MCF 10A (cell line): ENCODE results near the gene NME3. TPM values are rescaled to one million over a fixed set of nuclear protein-coding genes. Genes with fewer than 3 reads are reported as not detected.

Experiments used
- BruUV-seq: library from RNA; stranded (reverse); fragments of 400-500 nt; replicated peaks from 2 replicates; lab custom pipeline; 2021; lab: Mats Ljungman, UMichigan
- CTCF ChIA-PET: fragments of 300-600 bp; sonication (Branson Sonifier 250); formaldehyde crosslinking; extraction: SDS; loops from one replicate; lab custom pipeline; 2021; ENCODE audit warnings: antibody characterized with exemption, inconsistent platforms; lab: Yijun Ruan, JAX
- POLR2A ChIA-PET: fragments of 300-600, 350-650 bp; sonication (Branson Sonifier 250); formaldehyde crosslinking; extraction: SDS; loops from one replicate; lab custom pipeline; 2020; ENCODE audit warnings: antibody characterized with exemption, inconsistent platforms; lab: Yijun Ruan, JAX
- DNase-seq: peaks from one replicate; pipeline ENCODE4 v3.0.0-alpha.2; 2018; ENCODE audit not compliant: unreplicated experiment
- H3K27ac Mint-ChIP-seq: one replicate; pipeline ENCODE4 v1.8.0; 2022; ENCODE audit warnings: mild to moderate bottlenecking, low read depth, mixed read lengths; ENCODE audit not compliant: unreplicated experiment
- H3K27me3 Mint-ChIP-seq: one replicate; pipeline ENCODE4 v1.8.0; 2022; ENCODE audit warnings: mixed read lengths; ENCODE audit not compliant: insufficient read depth, unreplicated experiment
- H3K36me3 Mint-ChIP-seq: one replicate; pipeline ENCODE4 v1.8.0; 2022; ENCODE audit warnings: mild to moderate bottlenecking, moderate library complexity, mixed read lengths; ENCODE audit not compliant: insufficient read depth, unreplicated experiment
- H3K4me1 Mint-ChIP-seq: one replicate; pipeline ENCODE4 v1.8.0; 2022; ENCODE audit warnings: mixed read lengths; ENCODE audit not compliant: insufficient read depth, unreplicated experiment
- H3K4me3 Mint-ChIP-seq: one replicate; pipeline ENCODE4 v1.8.0; 2022; ENCODE audit warnings: mild to moderate bottlenecking, moderate library complexity, mixed read lengths; ENCODE audit not compliant: unreplicated experiment
- H3K9me3 Mint-ChIP-seq: one replicate; pipeline ENCODE4 v1.8.0; 2022; ENCODE audit warnings: mixed read lengths; ENCODE audit not compliant: unreplicated experiment
- intact Hi-C: fragments of 100-400 bp; cut with micrococcal nuclease; formaldehyde crosslinking; loops from 2 replicates; pipeline ENCODE4 v1.14.1; 2022
- total RNA-seq: library from RNA; stranded (reverse); gene quantifications from 2 replicates; pipeline ENCODE4 v1.2.3, GENCODE V29; 2022
- TF ChIP-seq, protein P1 (sequence below): fragments of 200-600 bp; IDR thresholded peaks from one replicate; pipeline ENCODE4 v1.8.0; 2022; ENCODE audit warnings: antibody characterized with exemption, mild to moderate bottlenecking; ENCODE audit not compliant: unreplicated experiment

NME3 gene
- total RNA-seq, 1 experiment from 2014 or later, result 44.0 TPM

GRCh38 chr16:1778200-1779179, 7.1 kb upstream of the NME3 start:
- Mint-ChIP-seq H3K27ac (no peak overlapping the region), H3K36me3 (peaks cover 61% of the 10 kb centered on the region), H3K4me1 (peaks cover 4% of the 10 kb centered on the region), H3K9me3 (no peaks in the 10 kb centered on the region), H3K27me3 (no peaks in the 10 kb centered on the region), H3K4me3 (no peak overlapping the region)
- POLR2A ChIA-PET, result interaction anchor here (0.6 to 6.1 kb wide), 3 partner anchors 7 to 376 kb away, joined by 3 to 137 read pairs (median 5); partner anchors contain the start of genes EME2, JPT2, MRPS34 and NME3
- TF ChIP-seq, protein P1, sequence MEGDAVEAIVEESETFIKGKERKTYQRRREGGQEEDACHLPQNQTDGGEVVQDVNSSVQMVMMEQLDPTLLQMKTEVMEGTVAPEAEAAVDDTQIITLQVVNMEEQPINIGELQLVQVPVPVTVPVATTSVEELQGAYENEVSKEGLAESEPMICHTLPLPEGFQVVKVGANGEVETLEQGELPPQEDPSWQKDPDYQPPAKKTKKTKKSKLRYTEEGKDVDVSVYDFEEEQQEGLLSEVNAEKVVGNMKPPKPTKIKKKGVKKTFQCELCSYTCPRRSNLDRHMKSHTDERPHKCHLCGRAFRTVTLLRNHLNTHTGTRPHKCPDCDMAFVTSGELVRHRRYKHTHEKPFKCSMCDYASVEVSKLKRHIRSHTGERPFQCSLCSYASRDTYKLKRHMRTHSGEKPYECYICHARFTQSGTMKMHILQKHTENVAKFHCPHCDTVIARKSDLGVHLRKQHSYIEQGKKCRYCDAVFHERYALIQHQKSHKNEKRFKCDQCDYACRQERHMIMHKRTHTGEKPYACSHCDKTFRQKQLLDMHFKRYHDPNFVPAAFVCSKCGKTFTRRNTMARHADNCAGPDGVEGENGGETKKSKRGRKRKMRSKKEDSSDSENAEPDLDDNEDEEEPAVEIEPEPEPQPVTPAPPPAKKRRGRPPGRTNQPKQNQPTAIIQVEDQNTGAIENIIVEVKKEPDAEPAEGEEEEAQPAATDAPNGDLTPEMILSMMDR, result no peak
- no peak for DNase-seq
- no TSS peak for BruUV-seq
- CTCF ChIA-PET, result interaction anchor here (0.6 to 1.1 kb wide), 3 partner anchors 30 to 1066 kb away, joined by 3 to 4 read pairs (median 3); no protein-coding TSS in a partner anchor
- intact Hi-C loops, result no loop called here

DNA sequence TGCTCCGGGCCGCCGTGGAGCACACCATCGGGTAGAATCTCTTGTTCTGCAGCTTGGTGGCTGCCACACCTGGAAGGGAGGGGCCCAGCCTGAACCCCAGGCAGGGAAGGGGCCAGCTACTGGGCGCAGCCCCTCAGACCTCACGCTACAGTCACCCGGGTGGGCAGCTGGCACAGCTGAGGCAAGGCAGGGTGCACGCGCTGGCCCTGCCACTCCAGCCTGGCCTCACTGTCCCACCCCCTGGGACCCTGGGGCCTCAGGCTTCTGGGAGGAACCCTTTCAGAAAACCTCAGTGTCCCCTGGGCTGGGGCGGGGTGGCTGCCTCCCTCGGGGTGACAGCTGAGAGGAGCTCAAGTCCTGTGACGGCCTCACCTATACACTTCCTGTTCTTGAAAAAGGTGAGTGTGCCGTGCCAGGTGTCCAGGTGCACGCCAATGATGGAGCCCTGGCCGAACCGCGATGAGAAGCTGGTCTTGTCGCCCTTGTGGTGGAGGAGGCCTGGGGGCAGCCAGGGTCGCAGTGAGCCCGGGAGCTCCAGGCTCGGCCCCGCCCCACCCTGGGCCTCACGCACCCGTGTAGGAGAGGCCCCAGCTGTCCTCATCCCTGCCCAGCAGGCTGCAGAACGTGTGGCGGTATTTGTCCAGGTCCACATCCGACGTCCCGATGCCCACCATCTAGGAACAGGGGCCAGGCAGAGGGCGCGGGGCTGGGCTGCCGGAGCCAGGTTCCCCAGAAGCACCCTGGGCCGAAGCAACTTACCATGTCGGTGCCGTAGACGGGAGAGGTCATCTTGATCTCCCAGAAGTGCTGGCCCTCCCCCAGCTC, 6.2 kb upstream of the NME3 start:
- H3K4me3 Mint-ChIP-seq, result no peak overlapping the region
- no TSS peak for BruUV-seq

GRCh38 chr16:1776991-1777374, 5.6 kb upstream of the NME3 start:
- BruUV-seq, result no TSS peak
- ChIA-PET CTCF (no interaction called here), POLR2A (no interaction called here)
- intact Hi-C loops, result no loop called here
- H3K27me3 Mint-ChIP-seq, result no peaks in the 10 kb centered on the region
- H3K4me3 Mint-ChIP-seq, result no peak overlapping the region
- no peaks in the 10 kb centered on the region for H3K9me3 Mint-ChIP-seq
- peaks cover 54% of the 10 kb centered on the region for H3K36me3 Mint-ChIP-seq
- TF ChIP-seq, protein P1, result no peak
- no peak overlapping the region for H3K27ac Mint-ChIP-seq
- no peak for DNase-seq
- peaks cover 4% of the 10 kb centered on the region for H3K4me1 Mint-ChIP-seq

More for the DNA sequence above, 6.2 kb upstream of the NME3 start:
- peaks cover 53% of the 10 kb centered on the region for H3K36me3 Mint-ChIP-seq
- ChIA-PET CTCF (interaction anchor here (0.7 kb wide), 1 partner anchor 29 kb away, joined by 3 read pairs; no protein-coding TSS in a partner anchor), POLR2A (interaction anchor here (0.6 kb wide), 1 partner anchor 99 kb away, joined by 3 read pairs; the partner anchor contains the start of gene JPT2)
- intact Hi-C loops, result no loop called here
- no peaks in the 10 kb centered on the region for H3K27me3 Mint-ChIP-seq
- no peak for DNase-seq
- TF ChIP-seq, protein P1, result no peak
- H3K9me3 Mint-ChIP-seq, result no peaks in the 10 kb centered on the region
- H3K4me1 Mint-ChIP-seq, result peaks cover 4% of the 10 kb centered on the region
- H3K27ac Mint-ChIP-seq, result no peak overlapping the region
